ENCODE measurements around the gene DOCK1.

The DOCK1 gene

DNA sequence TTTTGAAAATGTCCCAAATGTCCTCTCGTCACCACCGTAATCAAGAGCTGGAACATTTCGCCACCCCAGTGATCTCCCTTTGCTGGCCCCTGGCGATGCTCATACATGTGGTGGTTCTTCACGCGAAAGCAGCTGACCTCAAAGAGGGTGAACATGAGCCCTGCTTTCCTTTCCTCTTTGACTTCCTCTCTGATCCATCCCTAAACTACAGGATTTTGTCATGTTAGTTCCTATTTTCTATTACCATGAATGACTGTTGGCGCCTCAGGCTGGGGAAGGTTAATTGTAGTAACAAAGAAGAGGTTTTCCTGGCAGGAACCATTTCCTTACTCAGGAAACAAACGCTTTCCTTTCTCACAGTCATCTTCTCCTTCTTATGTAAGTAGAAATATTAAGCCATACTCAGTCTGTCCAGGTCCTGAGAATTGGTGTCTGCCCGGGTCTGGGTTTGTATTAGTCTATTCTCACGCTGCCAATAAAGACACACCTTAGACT is 176.7 kb downstream of the DOCK1 start:
- no peak for DNase-seq (ENCODE audit: low read depth, low spot score)

GRCh38 chr10:127082651-127083050 is 177.4 kb downstream of the DOCK1 start:
- DNase-seq (ENCODE audit: low read depth, low spot score): no peak

DNA sequence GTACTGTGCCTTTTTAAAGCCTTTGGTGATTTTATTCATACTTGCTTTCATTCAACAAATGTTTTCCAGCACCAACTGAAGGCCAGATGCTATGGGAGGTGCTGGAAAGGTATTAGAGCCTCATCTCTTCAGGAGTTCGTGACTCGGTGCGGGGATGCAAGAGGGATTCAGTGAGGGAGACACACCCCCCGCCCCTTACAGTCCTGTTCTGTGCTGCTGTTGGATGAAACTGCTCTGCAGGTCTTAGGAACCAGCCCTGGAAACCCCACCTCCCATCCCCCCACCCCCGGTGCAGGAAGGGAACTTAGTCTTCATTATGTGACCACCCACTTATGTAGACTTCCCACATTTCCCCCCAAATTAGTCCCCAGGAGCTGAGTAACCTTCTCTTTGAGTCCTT is 180.7 kb downstream of the DOCK1 start:
- no peak for DNase-seq (ENCODE audit: low read depth, low spot score)

- DNase-seq (ENCODE audit: low read depth, low spot score): no peak
Observed at GRCh38 chr10:127088908-127089307, 183.7 kb downstream of the DOCK1 start.

DNA sequence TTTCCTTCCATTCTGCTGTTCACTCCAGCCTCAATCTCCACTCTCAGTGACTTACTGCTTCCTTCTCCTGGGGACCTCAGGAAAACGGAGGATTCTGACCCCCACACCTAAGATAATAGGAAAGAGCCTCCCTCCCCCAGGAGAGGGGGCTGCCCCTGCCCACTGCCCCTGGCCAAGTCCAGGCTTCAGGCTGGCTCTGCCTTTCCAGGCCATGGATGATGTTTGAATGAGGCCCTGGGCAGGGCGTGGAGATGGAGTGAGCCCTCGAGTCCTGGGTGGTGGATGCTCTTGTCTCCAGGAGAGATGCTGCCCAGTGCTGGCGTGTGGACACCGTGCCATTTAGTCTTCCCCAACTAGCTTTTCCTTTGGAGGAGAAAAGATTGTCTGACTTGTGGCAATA is 184.2 kb downstream of the DOCK1 start:
- no peak for DNase-seq (ENCODE audit: low read depth, low spot score)

DNA sequence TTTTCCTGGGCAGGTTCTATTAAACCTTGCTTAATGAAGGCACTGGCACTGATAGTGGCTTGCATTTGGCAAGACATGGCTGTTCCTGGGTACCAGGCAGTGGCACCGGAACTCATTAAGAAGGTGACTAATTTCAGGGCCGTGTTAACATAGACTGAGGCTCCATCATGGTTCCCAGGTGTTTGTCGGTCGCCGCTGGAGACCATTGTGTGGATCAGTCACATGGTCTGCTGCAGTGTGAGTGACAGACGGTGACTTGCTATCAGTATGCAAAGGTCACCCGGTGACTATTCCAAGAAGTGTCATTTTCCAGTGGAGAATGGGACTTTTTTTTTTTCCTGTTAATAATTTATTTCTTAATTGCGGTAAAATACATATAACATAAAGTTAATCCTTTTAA is 184.9 kb downstream of the DOCK1 start:
- no peak for DNase-seq (ENCODE audit: low read depth, low spot score)

GRCh38 chr10:127091354-127091753 is 186.1 kb downstream of the DOCK1 start:
- DNase-seq (ENCODE audit: low read depth, low spot score): no peak

GRCh38 chr10:127092916-127093315 is 187.7 kb downstream of the DOCK1 start:
- peak; percentile 65 for DNase-seq (ENCODE audit: low read depth, low spot score)

- no peak for DNase-seq (ENCODE audit: low read depth, low spot score)
Observed at GRCh38 chr10:127094984-127095383, 189.8 kb downstream of the DOCK1 start.

DNA sequence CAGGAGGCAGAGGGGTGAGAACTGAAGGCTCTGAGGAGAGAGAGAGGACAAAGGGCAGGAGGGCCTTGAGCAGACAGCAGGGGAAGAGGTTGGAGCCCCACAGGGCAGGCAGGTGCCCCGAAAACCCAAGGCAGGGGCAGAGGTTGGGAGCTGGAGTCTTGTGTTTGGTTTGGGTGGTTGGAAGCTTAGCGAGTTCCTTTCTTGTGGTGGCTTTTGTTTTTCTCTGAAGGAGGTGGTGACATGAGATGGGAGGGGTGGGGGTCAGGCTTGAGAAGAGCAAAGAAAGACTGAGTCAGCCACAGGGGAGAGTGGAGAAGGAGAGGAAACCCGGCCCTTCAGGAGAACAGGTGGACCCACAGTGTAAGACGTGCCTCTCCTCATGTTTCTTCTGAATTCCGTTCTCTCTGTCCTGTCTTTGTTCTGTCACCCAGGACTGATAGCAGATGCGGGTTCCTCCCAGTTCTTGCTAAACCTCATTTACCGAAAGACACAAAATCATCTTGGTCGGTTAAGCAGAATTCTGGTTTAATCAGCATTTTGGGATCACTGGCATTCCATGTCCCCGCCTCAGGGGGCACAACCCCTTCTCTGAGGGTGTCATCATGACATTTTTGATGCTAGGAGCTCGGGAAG is 195.9 kb downstream of the DOCK1 start:
- DNase-seq (ENCODE audit: low read depth, low spot score): no peak

- DNase-seq (ENCODE audit: low read depth, low spot score): no peak
Observed at GRCh38 chr10:127102176-127102575, 196.9 kb downstream of the DOCK1 start.

GRCh38 chr10:127115100-127115499 is 209.9 kb downstream of the DOCK1 start:
- DNase-seq (ENCODE audit: low read depth, low spot score): no peak

DNA sequence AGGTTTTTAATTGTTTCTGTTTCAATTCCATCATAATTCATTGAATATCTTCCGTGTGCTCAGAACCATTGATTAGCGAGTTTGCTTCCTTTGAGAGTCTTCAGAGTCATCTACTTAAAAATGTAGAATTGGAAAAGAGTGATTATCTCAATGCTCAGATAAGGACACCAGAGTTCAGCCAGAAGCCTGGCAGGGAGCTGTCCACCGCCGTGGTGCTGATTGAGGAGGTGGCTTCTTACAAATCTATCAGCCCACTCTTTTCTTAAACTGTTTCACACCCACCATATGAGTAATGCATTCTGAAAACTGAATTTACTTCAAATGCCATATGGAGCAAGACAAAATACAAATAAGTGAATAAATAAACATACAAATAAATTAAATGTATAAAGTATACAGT is 211.9 kb downstream of the DOCK1 start:
- DNase-seq (ENCODE audit: low read depth, low spot score): peak; percentile 82

DNA sequence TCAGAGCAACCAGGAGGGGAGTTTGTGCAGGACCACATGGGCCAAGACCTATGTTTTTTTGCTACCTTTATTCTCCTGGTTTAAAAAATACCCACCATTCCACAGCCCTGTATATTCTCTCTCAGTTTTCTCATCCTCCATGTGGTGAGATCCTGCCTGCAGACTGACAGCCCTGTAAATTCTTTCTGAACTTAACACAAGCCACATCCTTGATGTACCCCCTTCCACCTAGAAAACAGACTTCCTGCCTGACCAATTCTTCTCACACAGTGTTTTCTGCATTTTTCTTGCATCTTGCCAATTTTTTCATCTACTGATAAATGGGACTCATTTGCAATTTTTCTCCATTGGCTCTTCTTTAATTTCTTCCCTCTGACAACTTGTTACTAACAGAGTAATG is 212.8 kb downstream of the DOCK1 start:
- no peak for DNase-seq (ENCODE audit: low read depth, low spot score)

- DNase-seq (ENCODE audit: low read depth, low spot score): no peak
Observed at GRCh38 chr10:127119936-127120335, 214.7 kb downstream of the DOCK1 start.

GRCh38 chr10:127122831-127123230 is 217.6 kb downstream of the DOCK1 start:
- DNase-seq (ENCODE audit: low read depth, low spot score): no peak

DNA sequence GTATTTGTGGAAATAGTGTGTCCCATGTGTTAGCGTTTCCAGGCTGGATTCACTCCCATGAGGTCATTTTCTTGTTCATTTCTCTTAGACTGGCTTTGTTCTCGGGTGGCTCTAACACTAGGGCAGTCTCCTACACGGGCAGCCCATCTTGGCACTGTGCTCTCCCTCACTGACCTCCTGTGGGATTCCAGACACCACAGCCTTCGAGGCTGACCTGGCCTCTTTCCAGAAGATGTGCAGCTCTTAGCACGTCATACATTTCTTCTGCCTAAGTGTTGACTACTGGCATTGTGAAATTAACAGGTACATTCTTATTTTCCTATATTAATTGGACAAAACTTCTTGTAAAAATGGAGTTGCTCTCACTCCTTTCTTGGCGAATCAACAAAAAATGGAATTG is 218.4 kb downstream of the DOCK1 start:
- DNase-seq (ENCODE audit: low read depth, low spot score): peak; percentile 11

GRCh38 chr10:127125331-127125730 is 220.1 kb downstream of the DOCK1 start:
- no peak for DNase-seq (ENCODE audit: low read depth, low spot score)

GRCh38 chr10:127127822-127128221 is 222.6 kb downstream of the DOCK1 start:
- DNase-seq (ENCODE audit: low read depth, low spot score): no peak

DNA sequence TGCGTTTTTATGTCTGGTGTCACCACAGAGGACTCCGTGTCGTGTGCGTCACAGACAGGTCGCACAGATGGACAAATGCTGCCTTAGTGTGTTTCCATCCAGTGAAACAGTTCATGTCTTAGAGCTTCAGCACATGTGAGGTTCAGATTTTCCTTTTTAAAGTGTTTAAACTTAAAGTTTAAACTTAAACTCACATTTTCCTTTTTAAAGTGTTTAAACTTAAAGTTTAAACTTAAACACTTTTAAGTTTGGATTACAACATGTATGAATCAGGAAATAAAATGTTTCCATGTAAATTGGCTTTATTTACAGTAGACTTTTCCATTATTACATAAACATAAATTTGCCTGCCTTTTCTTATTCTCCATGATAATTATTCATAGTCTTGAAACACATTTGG is 223.9 kb downstream of the DOCK1 start:
- DNase-seq (ENCODE audit: low read depth, low spot score): no peak

- DNase-seq (ENCODE audit: low read depth, low spot score): no peak
Observed at GRCh38 chr10:127132451-127132850, 227.2 kb downstream of the DOCK1 start.

DNA sequence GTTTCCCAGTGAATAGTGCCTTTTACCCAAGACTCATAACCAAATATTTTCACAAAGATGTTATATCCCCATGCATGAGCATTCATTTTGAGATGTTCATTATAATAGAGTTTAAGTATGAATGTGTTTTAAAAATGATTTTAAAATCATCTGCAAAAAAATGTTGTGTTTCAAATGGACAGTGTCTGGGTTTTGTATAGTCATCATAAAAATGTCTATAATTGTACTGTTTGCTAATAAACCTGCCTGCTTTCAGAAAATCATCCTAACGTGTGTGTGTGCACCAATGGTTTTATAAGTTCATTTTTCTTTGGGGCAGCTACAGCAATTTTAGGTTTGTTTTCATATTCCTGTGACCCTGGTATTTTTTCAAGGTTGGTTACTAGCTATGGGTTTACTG is 228.0 kb downstream of the DOCK1 start:
- DNase-seq (ENCODE audit: low read depth, low spot score): no peak

DNA sequence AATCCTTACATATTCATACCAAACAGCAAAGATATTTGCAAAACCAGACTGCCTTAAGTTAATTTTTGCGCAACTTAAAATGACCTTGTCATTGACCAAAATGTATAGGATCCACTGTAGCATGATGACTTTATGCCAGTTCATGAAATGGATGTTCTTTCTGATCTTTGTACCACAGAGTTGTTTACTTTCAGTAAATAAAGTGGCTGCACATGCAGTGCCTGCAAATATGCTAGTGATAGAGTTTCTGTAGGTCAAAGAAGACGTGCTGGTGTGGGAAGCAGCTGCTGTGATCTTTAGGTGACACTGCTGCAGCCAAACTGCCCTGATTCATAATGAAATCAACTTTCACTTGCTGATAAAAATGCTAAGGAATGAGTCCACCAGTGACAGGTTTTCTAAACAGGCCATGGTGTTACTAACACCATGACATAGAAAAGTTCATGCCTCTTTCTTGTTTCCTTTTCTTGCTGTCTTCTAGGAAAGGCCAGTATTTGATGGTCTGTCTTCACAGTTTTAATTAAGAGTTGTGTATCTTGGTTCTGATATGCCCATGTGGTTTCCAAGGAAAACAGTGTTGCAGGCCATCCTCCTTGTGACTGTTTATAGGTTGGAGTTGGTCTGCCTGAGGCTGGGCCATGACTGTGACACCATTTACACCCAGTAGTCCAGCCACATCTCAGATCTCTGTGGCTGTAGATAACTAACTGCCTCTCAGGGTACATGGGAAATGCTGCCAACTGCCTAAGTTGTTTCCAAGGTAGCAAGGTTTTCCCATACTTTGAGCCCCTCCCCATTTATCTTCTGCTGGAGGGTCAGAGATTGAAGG is 228.7 kb downstream of the DOCK1 start:
- no peak for DNase-seq (ENCODE audit: low read depth, low spot score)

Data from astrocyte of the hippocampus (primary cell).